ENCODE measurements around the gene ITPKB.
"Not testable (repeated sequence)": the region's sequence is repeated elsewhere in the genome, so short reads cannot be mapped to it uniquely, and the experiment has no call there.

ITPKB gene

DNA sequence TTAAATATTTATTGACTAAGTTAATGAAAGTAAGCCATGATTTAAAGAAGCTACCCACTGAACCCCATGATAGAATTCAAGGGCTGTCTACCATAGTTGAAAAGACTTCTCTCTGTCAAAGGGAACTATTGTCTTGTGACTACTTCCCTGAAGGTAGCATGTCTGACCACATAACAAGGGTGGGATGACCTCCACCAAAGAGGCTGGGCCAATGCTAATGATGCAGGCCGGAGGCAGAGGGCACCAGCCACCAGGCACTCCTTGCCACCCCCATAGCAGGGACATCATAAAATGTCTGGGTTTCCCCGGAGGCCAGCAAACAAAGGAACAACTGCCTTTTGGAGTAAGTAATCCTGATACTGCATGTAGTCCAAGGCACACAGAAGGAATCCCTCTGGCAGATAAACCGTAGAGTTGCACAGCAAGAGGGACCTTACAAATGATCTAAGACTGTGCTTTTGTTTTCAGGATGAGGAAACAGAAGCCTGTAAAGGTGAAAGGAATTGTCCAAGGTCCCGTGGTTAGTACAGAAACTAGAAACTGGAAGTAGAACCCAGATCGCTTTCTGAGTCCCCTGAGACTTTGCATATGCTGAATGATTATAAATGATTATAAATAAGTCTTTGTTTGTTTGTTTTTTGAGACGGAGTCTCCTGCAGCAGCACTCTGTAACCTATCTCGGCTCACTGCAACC lies 33.5 kb upstream of the ITPKB start:
- Histone ChIP-seq H3K27me3 (replicated peaks; ENCODE audit: insufficient read depth, low read length) (0 out of 2 replicates have a peak, but pooled peaks cover 3% of the 10 kb centered on the region), H3K4me3 (ENCODE audit: low read length) (peak overlapping the region; percentile 33), H3K9me3 (replicated peaks; ENCODE audit: insufficient read depth, low read length) (no peaks in the 10 kb centered on the region), H4K20me1 (ENCODE audit: insufficient read depth, low read length) (no peaks in the 10 kb centered on the region), H3F3A (ENCODE audit: insufficient read depth, low read length) (peaks cover 14% of the 10 kb centered on the region), H2AFZ (ENCODE audit: low read length) (peak overlapping the region; percentile 42), H3K9ac (ENCODE audit: low read length) (peak overlapping the region; percentile 17; the same call in 1 of the 2 replicates), H3K36me3 (replicated peaks; ENCODE audit: insufficient read depth, low read length) (no peaks in the 10 kb centered on the region), H3K4me1 (ENCODE audit: low read length) (peaks cover 18% of the 10 kb centered on the region), H3K79me2 (ENCODE audit: low read length) (no peaks in the 10 kb centered on the region), H3K9me2 (replicated peaks; ENCODE audit: insufficient read depth, low read length) (no peaks in the 10 kb centered on the region), H3K4me2 (ENCODE audit: low read depth, low read length) (peak overlapping the region; percentile 68), H3K27ac (ENCODE audit: low read length) (peak overlapping the region; percentile 42; the same call in 1 of the 2 replicates)
- peak; percentile 75 for DNase-seq
- TF ChIP-seq, protein P1, sequence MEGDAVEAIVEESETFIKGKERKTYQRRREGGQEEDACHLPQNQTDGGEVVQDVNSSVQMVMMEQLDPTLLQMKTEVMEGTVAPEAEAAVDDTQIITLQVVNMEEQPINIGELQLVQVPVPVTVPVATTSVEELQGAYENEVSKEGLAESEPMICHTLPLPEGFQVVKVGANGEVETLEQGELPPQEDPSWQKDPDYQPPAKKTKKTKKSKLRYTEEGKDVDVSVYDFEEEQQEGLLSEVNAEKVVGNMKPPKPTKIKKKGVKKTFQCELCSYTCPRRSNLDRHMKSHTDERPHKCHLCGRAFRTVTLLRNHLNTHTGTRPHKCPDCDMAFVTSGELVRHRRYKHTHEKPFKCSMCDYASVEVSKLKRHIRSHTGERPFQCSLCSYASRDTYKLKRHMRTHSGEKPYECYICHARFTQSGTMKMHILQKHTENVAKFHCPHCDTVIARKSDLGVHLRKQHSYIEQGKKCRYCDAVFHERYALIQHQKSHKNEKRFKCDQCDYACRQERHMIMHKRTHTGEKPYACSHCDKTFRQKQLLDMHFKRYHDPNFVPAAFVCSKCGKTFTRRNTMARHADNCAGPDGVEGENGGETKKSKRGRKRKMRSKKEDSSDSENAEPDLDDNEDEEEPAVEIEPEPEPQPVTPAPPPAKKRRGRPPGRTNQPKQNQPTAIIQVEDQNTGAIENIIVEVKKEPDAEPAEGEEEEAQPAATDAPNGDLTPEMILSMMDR (IDR thresholded peaks at IDR 0.05; ENCODE audit: low read length): no peak
- TF ChIP-seq EZH2 (optimal IDR thresholded peaks at IDR 0.05; ENCODE audit: low read depth, low read length): no peak
- no peak for TF ChIP-seq EZH2phosphoT487 (IDR thresholded peaks at IDR 0.05; ENCODE audit: low read length)

DNA sequence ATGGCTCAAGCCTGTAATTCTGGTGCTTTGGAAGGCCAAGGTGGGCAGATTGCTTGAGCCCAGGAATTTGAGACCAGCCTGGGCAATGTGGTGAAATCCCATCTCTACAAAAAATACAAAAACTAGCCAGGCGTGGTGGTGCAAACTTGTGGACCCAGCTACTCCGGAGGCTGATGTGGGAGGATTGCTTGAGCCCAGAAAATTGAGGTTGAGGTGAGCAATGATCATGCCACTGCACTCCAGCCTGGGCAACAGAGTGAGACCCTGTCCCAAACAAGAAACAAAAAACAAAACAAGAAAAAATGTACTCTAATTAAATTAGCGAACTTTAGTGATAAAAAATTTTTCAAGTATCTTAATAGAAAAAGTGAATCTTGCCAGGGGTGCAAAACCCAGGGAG lies 28.1 kb upstream of the ITPKB start:
- H3K27ac ChIP-seq (ENCODE audit: low read length); H3K36me3 ChIP-seq (replicated peaks; ENCODE audit: insufficient read depth, low read length); H3K4me3 ChIP-seq (ENCODE audit: low read length); H4K20me1 ChIP-seq (ENCODE audit: insufficient read depth, low read length); H3K4me2 ChIP-seq (ENCODE audit: low read depth, low read length); H3K9me3 ChIP-seq (replicated peaks; ENCODE audit: insufficient read depth, low read length); H3K27me3 ChIP-seq (replicated peaks; ENCODE audit: insufficient read depth, low read length); H2AFZ ChIP-seq (ENCODE audit: low read length); H3K9ac ChIP-seq (ENCODE audit: low read length); DNase-seq; H3K9me2 ChIP-seq (replicated peaks; ENCODE audit: insufficient read depth, low read length); H3K79me2 ChIP-seq (ENCODE audit: low read length): not testable (repeated sequence)
- peaks cover 37% of the 10 kb centered on the region for H3K4me1 ChIP-seq (ENCODE audit: low read length)
- H3F3A ChIP-seq (ENCODE audit: insufficient read depth, low read length): peaks cover 21% of the 10 kb centered on the region

DNA sequence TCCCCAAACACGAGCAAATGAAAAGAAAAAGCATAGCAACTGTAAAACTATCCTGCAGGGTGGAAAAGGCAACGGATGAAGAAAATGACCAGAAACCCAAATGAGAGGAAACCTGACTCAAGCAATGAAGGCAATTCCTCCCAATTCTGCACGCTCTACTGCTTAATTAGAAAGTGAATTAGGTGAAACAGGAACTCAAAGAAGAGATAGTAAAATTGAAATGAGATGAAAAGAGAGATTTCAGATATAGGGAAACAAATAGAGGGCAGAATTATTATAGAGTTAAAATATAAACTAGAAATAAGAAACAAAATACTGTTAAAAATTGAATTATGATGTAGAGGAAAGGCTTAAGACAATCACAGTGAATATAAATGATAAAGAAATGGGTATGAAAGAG lies 27.5 kb upstream of the ITPKB start:
- no peaks in the 10 kb centered on the region for H3K27me3 ChIP-seq (replicated peaks; ENCODE audit: insufficient read depth, low read length)
- no peak overlapping the region for H3K4me2 ChIP-seq (ENCODE audit: low read depth, low read length)
- no peaks in the 10 kb centered on the region for H3K9me3 ChIP-seq (replicated peaks; ENCODE audit: insufficient read depth, low read length)
- no peak overlapping the region for H2AFZ ChIP-seq (ENCODE audit: low read length)
- H3K36me3 ChIP-seq (replicated peaks; ENCODE audit: insufficient read depth, low read length): no peaks in the 10 kb centered on the region
- no peak overlapping the region for H3K4me3 ChIP-seq (ENCODE audit: low read length)
- no peak overlapping the region for H3K27ac ChIP-seq (ENCODE audit: low read length)
- no peak for DNase-seq
- H3K4me1 ChIP-seq (ENCODE audit: low read length): peaks cover 32% of the 10 kb centered on the region
- H3K9me2 ChIP-seq (replicated peaks; ENCODE audit: insufficient read depth, low read length): no peaks in the 10 kb centered on the region
- H3K9ac ChIP-seq (ENCODE audit: low read length): no peak overlapping the region
- H4K20me1 ChIP-seq (ENCODE audit: insufficient read depth, low read length): no peaks in the 10 kb centered on the region
- no peaks in the 10 kb centered on the region for H3K79me2 ChIP-seq (ENCODE audit: low read length)
- TF ChIP-seq EZH2phosphoT487 (IDR thresholded peaks at IDR 0.05; ENCODE audit: low read length) (no peak), EZH2 (optimal IDR thresholded peaks at IDR 0.05; ENCODE audit: low read depth, low read length) (no peak)
- peaks cover 21% of the 10 kb centered on the region for H3F3A ChIP-seq (ENCODE audit: insufficient read depth, low read length)

DNA sequence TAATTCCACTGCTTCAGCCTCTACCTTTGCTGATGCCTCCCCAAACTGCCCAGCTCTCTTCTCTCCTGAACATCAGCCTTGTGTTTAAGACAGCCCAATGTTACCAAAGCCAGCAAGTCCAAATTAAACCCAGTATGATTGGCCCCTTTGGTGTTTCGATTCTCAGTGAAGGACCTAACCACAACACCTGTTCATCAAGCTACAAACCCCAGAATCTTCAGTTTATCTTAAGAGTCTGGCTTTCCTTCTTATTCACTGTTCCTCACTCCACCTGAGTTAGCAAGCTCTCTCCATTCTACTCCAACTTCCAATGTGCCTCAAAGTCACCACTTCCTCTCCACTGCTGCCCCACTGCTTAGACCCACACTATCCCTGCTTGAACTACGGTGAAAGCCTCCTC lies 25.5 kb upstream of the ITPKB start:
- no peaks in the 10 kb centered on the region for H3K27me3 ChIP-seq (replicated peaks; ENCODE audit: insufficient read depth, low read length)
- H3K27ac ChIP-seq (ENCODE audit: low read length): peak overlapping the region; percentile 85
- H3K36me3 ChIP-seq (replicated peaks; ENCODE audit: insufficient read depth, low read length): no peaks in the 10 kb centered on the region
- no peaks in the 10 kb centered on the region for H3K79me2 ChIP-seq (ENCODE audit: low read length)
- DNase-seq: peak; percentile 96
- no peaks in the 10 kb centered on the region for H3K9me3 ChIP-seq (replicated peaks; ENCODE audit: insufficient read depth, low read length)
- TF ChIP-seq EZH2 (optimal IDR thresholded peaks at IDR 0.05; ENCODE audit: low read depth, low read length): no peak
- TF ChIP-seq, protein P1 (IDR thresholded peaks at IDR 0.05; ENCODE audit: low read length): no peak
- no peak for TF ChIP-seq EZH2phosphoT487 (IDR thresholded peaks at IDR 0.05; ENCODE audit: low read length)
- H3F3A ChIP-seq (ENCODE audit: insufficient read depth, low read length): peaks cover 21% of the 10 kb centered on the region
- no peaks in the 10 kb centered on the region for H3K9me2 ChIP-seq (replicated peaks; ENCODE audit: insufficient read depth, low read length)
- H3K4me2 ChIP-seq (ENCODE audit: low read depth, low read length): peak overlapping the region; percentile 78
- no peaks in the 10 kb centered on the region for H4K20me1 ChIP-seq (ENCODE audit: insufficient read depth, low read length)
- H3K9ac ChIP-seq (ENCODE audit: low read length): peak overlapping the region; percentile 34; the same call in 1 of the 2 replicates
- peaks cover 32% of the 10 kb centered on the region for H3K4me1 ChIP-seq (ENCODE audit: low read length)
- H2AFZ ChIP-seq (ENCODE audit: low read length): peak overlapping the region; percentile 33
- H3K4me3 ChIP-seq (ENCODE audit: low read length): peak overlapping the region; percentile 21

All from MM.1S (cell line).